B cell (primary cell): Measurements from ENCODE around the gene NKTR. TPM values are rescaled to one million over a fixed set of nuclear protein-coding genes. Genes with fewer than 3 reads are reported as not detected.

Experiments
- ATAC-seq: fragments of 200-7000 bp; cut with Tn5 transposase; one replicate; pipeline ENCODE4 v1.10.0; 2021; ENCODE audit warnings: low read depth, mild to moderate bottlenecking, moderate number of reproducible peaks, moderate library complexity
- CTCF ChIA-PET: fragments of 350-600 bp; sonication (Branson Sonifier 250); formaldehyde crosslinking; loops from one replicate; lab custom pipeline; 2021; ENCODE audit warnings: antibody characterized with exemption, inconsistent platforms; lab: Charles Lee
- POLR2A ChIA-PET: fragments of 350-600 bp; sonication (Branson Sonifier 250); formaldehyde crosslinking; loops from one replicate; lab custom pipeline; 2021; ENCODE audit warnings: antibody characterized with exemption; lab: Charles Lee
- DNase-seq: peaks from one replicate; pipeline ENCODE4 v3.0.0; 2013
- H2AFZ ChIP-seq: 2 replicates; pipeline ENCODE4 v1.6.1; 2012; ENCODE audit warnings: mild to moderate bottlenecking, low read depth, low read length; ENCODE audit not compliant: insufficient read depth, poor library complexity, severe bottlenecking
- H3K27ac ChIP-seq, 2 donors: 1 replicate in 1 of 2; 2 replicates in 1 of 2; pipeline ENCODE4 v1.5.1; 2012 to 2013; ENCODE audit warnings: low read length in 2 of 2, mild to moderate bottlenecking in 2 of 2, moderate library complexity in 1 of 2
- H3K27me3 ChIP-seq, 4 experiments: fragments of 200-600 bp in 1 of 4; sonication (generic) in 1 of 4; replicated peaks in 1 of 4; 1 replicate in 2 of 4; 2 replicates in 2 of 4; pipeline versions ENCODE4 v1.6.1 to v1.7.0; 2013 to 2016; ENCODE audit warnings: low read length in 3 of 4, mild to moderate bottlenecking in 2 of 4, mixed read lengths in 1 of 4, moderate library complexity in 1 of 4; ENCODE audit not compliant: insufficient read depth in 4 of 4, control insufficient read depth in 3 of 4; ENCODE audit errors: control extremely low read depth in 1 of 4
- H3K36me3 ChIP-seq, 2 experiments: replicated peaks in 1 of 2; 1 replicate in 1 of 2; 2 replicates in 1 of 2; pipeline versions ENCODE4 v1.6.1 to v1.7.1; 2013; ENCODE audit warnings: low read length in 1 of 2; ENCODE audit not compliant: insufficient read depth in 2 of 2, control insufficient read depth in 1 of 2; ENCODE audit errors: control extremely low read depth in 1 of 2, extremely low read depth in 1 of 2
- H3K4me1 ChIP-seq, 2 donors: fragments of 200-600 bp in 1 of 2; sonication (generic) in 1 of 2; 1 replicate in 1 of 2; 2 replicates in 1 of 2; pipeline versions ENCODE4 v1.5.1 to v1.6.1; 2013 to 2017; ENCODE audit warnings: low read length in 2 of 2; ENCODE audit not compliant: control insufficient read depth in 2 of 2, insufficient read depth in 2 of 2
- H3K4me2 ChIP-seq: replicated peaks from 2 replicates; pipeline ENCODE3; 2012; ENCODE audit warnings: mild to moderate bottlenecking, low read depth, low read length; ENCODE audit not compliant: poor library complexity, severe bottlenecking
- H3K4me3 ChIP-seq, 5 experiments: fragments of 200-600 bp in 1 of 5; sonication (generic) in 1 of 5; 1 replicate in 3 of 5; 2 replicates in 2 of 5; pipeline versions ENCODE4 v1.5.1 to v1.7.0; 2011 to 2016; ENCODE audit warnings: low read length in 4 of 5, mild to moderate bottlenecking in 4 of 5, low read depth in 2 of 5, control low read depth in 1 of 5, moderate library complexity in 1 of 5; ENCODE audit not compliant: insufficient read depth in 1 of 5; ENCODE audit errors: control extremely low read depth in 1 of 5, extremely low read depth in 1 of 5
- H3K79me2 ChIP-seq: fragments of 200-600 bp; sonication (generic); one replicate; pipeline ENCODE4 v1.6.0; 2016; ENCODE audit warnings: low read length; ENCODE audit not compliant: control insufficient read depth, insufficient read depth
- H3K9ac ChIP-seq: fragments of 200-600 bp; sonication (generic); 2 replicates; pipeline ENCODE4 v1.6.1; 2017; ENCODE audit warnings: mild to moderate bottlenecking, low read length, moderate library complexity
- H3K9me3 ChIP-seq, 3 donors: one replicate each; pipeline versions ENCODE4 v1.6.1 to v1.7.1; 2013; ENCODE audit warnings: low read length in 2 of 3; ENCODE audit not compliant: control insufficient read depth in 2 of 3, insufficient read depth in 1 of 3; ENCODE audit errors: control extremely low read depth in 1 of 3
- H4K20me1 ChIP-seq: 2 replicates; pipeline ENCODE4 v1.6.0; 2012; ENCODE audit warnings: mild to moderate bottlenecking, low read length; ENCODE audit not compliant: insufficient read depth, control insufficient read depth, poor library complexity, severe bottlenecking
- H3K27ac Mint-ChIP-seq: one replicate; pipeline ENCODE4 v1.8.0; 2021; ENCODE audit warnings: mixed read lengths
- H3K27me3 Mint-ChIP-seq: one replicate; pipeline ENCODE4 v1.8.0; 2021; ENCODE audit warnings: mixed read lengths
- H3K4me1 Mint-ChIP-seq: one replicate; pipeline ENCODE4 v1.8.0; 2021; ENCODE audit warnings: mixed read lengths
- H3K4me3 Mint-ChIP-seq: one replicate; pipeline ENCODE4 v1.8.0; 2021; ENCODE audit warnings: mixed read lengths
- H3K9me3 Mint-ChIP-seq: one replicate; pipeline ENCODE4 v1.8.0; 2022; ENCODE audit warnings: mixed read lengths; ENCODE audit not compliant: insufficient read depth
- EZH2 ChIP-seq: IDR thresholded peaks from 2 replicates; pipeline ENCODE4 v1.6.1; 2012; ENCODE audit warnings: borderline replicate concordance, low read depth, mild to moderate bottlenecking, moderate library complexity, low read length; ENCODE audit not compliant: insufficient read depth, poor library complexity, severe bottlenecking
- WGBS: methylation state at CpG from one replicate; pipeline ENCODE4 v1.1.5; 2013; ENCODE audit warnings: missing lambda C conversion rate; ENCODE audit not compliant: insufficient coverage; 5-methylcytosine and 5-hydroxymethylcytosine counted together
- intact Hi-C: fragments of 100-400 bp; cut with micrococcal nuclease; formaldehyde crosslinking; loops from one replicate; pipeline ENCODE4 v1.10.0; 2022
- polyA plus RNA-seq: library from polyadenylated mRNA; depleted of rRNA; stranded (reverse); fragments of >200 nt; gene quantifications from 2 replicates; pipeline ENCODE4 v1.2.3, GENCODE V29; 2012
- total RNA-seq, 2 donors: library from RNA; stranded (reverse); fragments of 120-200 nt in 1 of 2; gene quantifications; 1 replicate in 1 of 2; 2 replicates in 1 of 2; pipeline versions ENCODE4 v1.2.3 to v1.2.4, GENCODE V29; 2013 to 2022
- TF ChIP-seq, protein P1 (sequence below): fragments of 200-600 bp; IDR thresholded peaks from one replicate; pipeline ENCODE4 v1.8.0; 2022; ENCODE audit warnings: antibody characterized with exemption, mild to moderate bottlenecking

NKTR gene
- total and polyA plus RNA-seq, 2 donors (not counting 1 experiment from before 2014, with no cell fraction given): 58.0 to 227 TPM

DNA sequence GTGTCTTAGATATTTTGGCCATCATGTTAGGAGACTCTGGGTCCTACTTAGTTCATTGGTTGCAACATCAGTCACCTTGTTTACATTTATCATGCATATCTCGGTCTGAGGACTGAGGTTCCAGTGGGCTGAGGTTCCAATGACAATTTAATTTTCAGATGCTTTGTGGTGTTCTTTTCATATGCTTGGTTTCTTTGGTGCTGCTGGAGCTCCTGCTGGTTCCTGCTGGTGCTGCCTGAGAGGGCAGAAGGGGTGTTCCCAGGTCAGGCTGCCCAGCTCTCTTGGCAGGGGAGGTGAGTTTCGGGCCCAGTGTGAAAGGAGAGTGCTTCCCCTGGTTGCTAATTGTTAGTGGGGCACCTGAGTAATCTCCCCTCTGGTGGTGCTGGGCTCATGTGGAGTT is 78.0 kb downstream of the NKTR start:
- Histone ChIP-seq H3K9ac (no peak overlapping the region), H3K36me3 (no peaks in the 10 kb centered on the region), H3K4me1 (no peaks in the 10 kb centered on the region), H3K79me2 (no peaks in the 10 kb centered on the region), H4K20me1 (no peaks in the 10 kb centered on the region), H3K4me3 (no peak overlapping the region), H3K9me3 (peaks cover 3 to 16% (median 4%) of the 10 kb centered on the region in 3 donors), H3K27me3 (peaks cover 0 to 7% (median 0%) of the 10 kb centered on the region in 4 experiments), H2AFZ (no peak overlapping the region), H3K27ac (no peak overlapping the region), H3K4me2 (no peak overlapping the region)
- peaks cover 37% of the 10 kb centered on the region for H3K27me3 Mint-ChIP-seq
- H3K27ac Mint-ChIP-seq: no peak overlapping the region
- no peak overlapping the region for H3K4me3 Mint-ChIP-seq
- 89% methylated on average over 1 of the region's 2 CpGs for WGBS
- CTCF ChIA-PET: no interaction called here
- intact Hi-C loops: no loop called here
- DNase-seq (no peak), ATAC-seq (no peak)
- H3K4me1 Mint-ChIP-seq: no peaks in the 10 kb centered on the region
- TF ChIP-seq EZH2: no peak
- TF ChIP-seq, protein P1, sequence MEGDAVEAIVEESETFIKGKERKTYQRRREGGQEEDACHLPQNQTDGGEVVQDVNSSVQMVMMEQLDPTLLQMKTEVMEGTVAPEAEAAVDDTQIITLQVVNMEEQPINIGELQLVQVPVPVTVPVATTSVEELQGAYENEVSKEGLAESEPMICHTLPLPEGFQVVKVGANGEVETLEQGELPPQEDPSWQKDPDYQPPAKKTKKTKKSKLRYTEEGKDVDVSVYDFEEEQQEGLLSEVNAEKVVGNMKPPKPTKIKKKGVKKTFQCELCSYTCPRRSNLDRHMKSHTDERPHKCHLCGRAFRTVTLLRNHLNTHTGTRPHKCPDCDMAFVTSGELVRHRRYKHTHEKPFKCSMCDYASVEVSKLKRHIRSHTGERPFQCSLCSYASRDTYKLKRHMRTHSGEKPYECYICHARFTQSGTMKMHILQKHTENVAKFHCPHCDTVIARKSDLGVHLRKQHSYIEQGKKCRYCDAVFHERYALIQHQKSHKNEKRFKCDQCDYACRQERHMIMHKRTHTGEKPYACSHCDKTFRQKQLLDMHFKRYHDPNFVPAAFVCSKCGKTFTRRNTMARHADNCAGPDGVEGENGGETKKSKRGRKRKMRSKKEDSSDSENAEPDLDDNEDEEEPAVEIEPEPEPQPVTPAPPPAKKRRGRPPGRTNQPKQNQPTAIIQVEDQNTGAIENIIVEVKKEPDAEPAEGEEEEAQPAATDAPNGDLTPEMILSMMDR: no peak
- H3K9me3 Mint-ChIP-seq: peaks cover 6% of the 10 kb centered on the region
- POLR2A ChIA-PET: no interaction called here

DNA sequence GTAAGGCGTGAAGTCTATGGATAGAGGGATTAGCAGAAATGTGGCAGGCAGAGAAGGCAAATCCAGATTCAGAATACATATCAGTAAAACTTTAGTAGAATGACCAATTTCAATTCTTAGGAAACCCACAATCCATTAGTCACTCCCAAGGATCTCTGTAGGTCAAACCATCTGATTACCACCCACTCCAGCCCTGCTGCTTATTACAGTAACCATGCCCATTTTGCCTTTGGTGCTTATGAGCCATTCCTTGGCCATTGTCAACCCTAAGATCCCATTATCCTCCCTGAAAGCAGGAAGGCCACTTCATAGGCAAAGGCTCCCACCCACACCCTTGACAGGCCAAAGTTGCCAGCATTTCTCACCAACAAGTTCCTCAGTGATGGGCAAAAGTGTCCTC is 79.8 kb downstream of the NKTR start:
- H3K9me3 ChIP-seq: peaks cover 3 to 16% (median 4%) of the 10 kb centered on the region in 3 donors
- Mint-ChIP-seq H3K4me1 (no peaks in the 10 kb centered on the region), H3K27ac (no peak overlapping the region), H3K9me3 (peaks cover 6% of the 10 kb centered on the region), H3K27me3 (peaks cover 43% of the 10 kb centered on the region), H3K4me3 (no peak overlapping the region)
- no peak for TF ChIP-seq EZH2
- TF ChIP-seq, protein P1: no peak
- H3K4me3 ChIP-seq: no peak overlapping the region
- intact Hi-C loops: no loop called here
- H3K4me1 ChIP-seq: no peaks in the 10 kb centered on the region
- no peak overlapping the region for H3K4me2 ChIP-seq
- no peak overlapping the region for H3K27ac ChIP-seq
- H2AFZ ChIP-seq: no peak overlapping the region
- POLR2A ChIA-PET: no interaction called here
- no peak for DNase-seq
- H3K36me3 ChIP-seq: no peaks in the 10 kb centered on the region
- WGBS: no CpG with 5 or more reads among the region's 1 CpG
- peaks cover 0 to 12% (median 0%) of the 10 kb centered on the region in 4 experiments for H3K27me3 ChIP-seq
- H3K79me2 ChIP-seq: no peaks in the 10 kb centered on the region
- H3K9ac ChIP-seq: no peak overlapping the region
- CTCF ChIA-PET: no interaction called here
- no peak for ATAC-seq
- H4K20me1 ChIP-seq: no peaks in the 10 kb centered on the region
